Measurements from ENCODE around the gene EEF1AKMT2.

Gene EEF1AKMT2

GRCh38 chr10:124739986-124740368 is 51.7 kb downstream of the EEF1AKMT2 start:
- TF ChIP-seq CTCF (IDR thresholded peaks at IDR 0.05; ENCODE audit: low read depth, low read length) = no peak

GRCh38 chr10:124739119-124739921 is 52.4 kb downstream of the EEF1AKMT2 start:
- H3K4me3 ChIP-seq (replicated peaks in 1 of 2; ENCODE audit: low read depth in 2 of 2, low read length in 2 of 2) = no peak overlapping the region
- TF ChIP-seq CTCF (IDR thresholded peaks at IDR 0.05; ENCODE audit: low read depth, low read length) = no peak
- peak in 1 of 2 donors; percentile 39 for DNase-seq (ENCODE audit: low read depth in 2 of 2)

More at GRCh38 chr10:124739986-124740368, 51.7 kb downstream of the EEF1AKMT2 start:
- peak in 1 of 2 donors; percentile 32 for DNase-seq (ENCODE audit: low read depth in 2 of 2)
- H3K4me3 ChIP-seq (replicated peaks in 1 of 2; ENCODE audit: low read depth in 2 of 2, low read length in 2 of 2) = no peak overlapping the region

GRCh38 chr10:124738441-124738840 is 53.2 kb downstream of the EEF1AKMT2 start:
- no peak overlapping the region for H3K4me3 ChIP-seq (replicated peaks in 1 of 2; ENCODE audit: low read depth in 2 of 2, low read length in 2 of 2)
- no peak for DNase-seq (ENCODE audit: low read depth in 2 of 2)
- no peak for TF ChIP-seq CTCF (IDR thresholded peaks at IDR 0.05; ENCODE audit: low read depth, low read length)

GRCh38 chr10:124737708-124738107 is 54.0 kb downstream of the EEF1AKMT2 start:
- H3K4me3 ChIP-seq (replicated peaks in 1 of 2; ENCODE audit: low read depth in 2 of 2, low read length in 2 of 2) = no peak overlapping the region
- DNase-seq (ENCODE audit: low read depth in 2 of 2) = no peak
- no peak for TF ChIP-seq CTCF (IDR thresholded peaks at IDR 0.05; ENCODE audit: low read depth, low read length)

- TF ChIP-seq CTCF (IDR thresholded peaks at IDR 0.05; ENCODE audit: low read depth, low read length) = no peak
- no peak for DNase-seq (ENCODE audit: low read depth in 2 of 2)
- no peak overlapping the region for H3K4me3 ChIP-seq (replicated peaks in 1 of 2; ENCODE audit: low read depth in 2 of 2, low read length in 2 of 2)
Measured at GRCh38 chr10:124737221-124737620, 54.5 kb downstream of the EEF1AKMT2 start.

GRCh38 chr10:124736491-124737136 is 55.1 kb downstream of the EEF1AKMT2 start:
- no peak for TF ChIP-seq CTCF (IDR thresholded peaks at IDR 0.05; ENCODE audit: low read depth, low read length)
- DNase-seq (ENCODE audit: low read depth in 2 of 2) = peak; percentile 71 to 90
- no peak overlapping the region for H3K4me3 ChIP-seq (replicated peaks in 1 of 2; ENCODE audit: low read depth in 2 of 2, low read length in 2 of 2)
